Inflammatory macrophage treated with lipopolysaccharide for 4 hours (primary cell): Measurements from ENCODE around the gene SIRT4.

Experiments used
- DNase-seq: peaks from one replicate; pipeline ENCODE4 v3.0.0-alpha.2; 2020

SIRT4 gene

GRCh38 chr12:120339256-120339655 lies 37.1 kb downstream of the SIRT4 start:
- DNase-seq: no peak

DNA sequence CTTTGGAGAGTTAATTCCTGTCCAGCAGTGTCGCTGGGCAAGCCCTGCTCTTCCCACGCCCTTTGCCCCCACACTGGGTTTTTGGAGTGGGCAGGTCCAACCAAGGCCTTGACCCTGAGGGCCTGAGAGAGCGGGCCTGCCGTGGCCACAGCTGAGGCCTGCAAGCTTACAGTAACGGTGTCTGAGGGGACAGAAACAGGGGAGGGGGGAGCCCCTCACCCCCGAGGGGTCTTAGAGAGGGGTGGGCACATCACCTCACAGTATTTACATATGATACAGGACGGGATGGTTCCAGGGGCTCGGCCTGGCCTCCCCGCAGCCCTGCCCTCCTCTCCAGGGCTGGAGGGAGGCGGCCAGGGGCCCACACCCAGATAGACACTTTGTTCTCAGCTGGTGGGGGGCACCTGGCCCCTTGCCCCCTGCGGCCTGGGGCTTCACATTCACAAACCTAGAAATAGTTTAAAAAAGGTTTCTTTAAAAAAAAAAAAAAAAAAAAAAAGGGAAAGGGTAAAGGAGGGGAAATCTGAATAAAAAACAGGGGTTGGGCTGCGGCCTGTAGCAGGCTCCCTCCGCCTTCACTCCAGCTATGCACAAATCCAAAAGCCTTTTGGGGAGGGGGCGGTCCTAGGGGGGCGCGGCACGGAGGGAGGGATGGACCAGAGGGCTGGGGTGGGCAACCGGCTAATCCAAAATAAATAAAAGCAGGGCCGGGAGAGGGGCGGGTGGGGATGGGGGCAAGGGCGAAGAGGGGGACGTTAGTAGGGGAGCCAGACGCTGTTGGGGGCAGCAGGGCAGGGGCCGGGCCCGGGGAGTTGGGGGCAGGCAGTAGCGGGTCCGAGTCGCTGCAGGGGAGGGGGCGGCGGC lies 40.3 kb downstream of the SIRT4 start:
- no peak for DNase-seq

DNA sequence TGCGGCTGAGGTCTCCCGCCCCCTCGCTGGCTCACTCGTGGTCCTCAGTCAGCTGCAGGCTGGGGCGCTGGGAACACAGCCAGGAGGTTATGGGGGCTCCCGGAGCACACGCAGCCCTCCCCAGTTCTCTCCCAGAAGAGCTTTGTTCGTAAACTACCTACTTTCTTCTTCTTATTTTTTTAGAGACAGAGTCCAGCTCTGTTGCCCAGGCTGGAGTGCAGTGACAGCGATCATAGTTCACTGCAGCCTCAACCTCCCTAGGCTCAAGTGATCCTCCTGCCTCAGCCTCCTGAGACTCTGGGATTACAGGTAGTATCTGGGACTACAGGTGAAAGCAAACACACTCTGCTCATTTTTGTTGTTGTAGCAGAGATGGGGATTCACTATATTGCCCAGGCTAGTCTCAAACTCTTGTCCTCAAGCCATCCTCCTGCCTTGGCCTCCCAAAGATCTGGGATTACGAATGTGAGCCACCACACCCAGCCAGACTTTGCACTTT lies 41.0 kb downstream of the SIRT4 start:
- DNase-seq: no peak

- no peak for DNase-seq
Measured at GRCh38 chr12:120343692-120344091, 41.6 kb downstream of the SIRT4 start.

GRCh38 chr12:120346031-120346430 lies 43.9 kb downstream of the SIRT4 start:
- DNase-seq: no peak

- DNase-seq: no peak
Measured at GRCh38 chr12:120346681-120347080, 44.6 kb downstream of the SIRT4 start.

DNA sequence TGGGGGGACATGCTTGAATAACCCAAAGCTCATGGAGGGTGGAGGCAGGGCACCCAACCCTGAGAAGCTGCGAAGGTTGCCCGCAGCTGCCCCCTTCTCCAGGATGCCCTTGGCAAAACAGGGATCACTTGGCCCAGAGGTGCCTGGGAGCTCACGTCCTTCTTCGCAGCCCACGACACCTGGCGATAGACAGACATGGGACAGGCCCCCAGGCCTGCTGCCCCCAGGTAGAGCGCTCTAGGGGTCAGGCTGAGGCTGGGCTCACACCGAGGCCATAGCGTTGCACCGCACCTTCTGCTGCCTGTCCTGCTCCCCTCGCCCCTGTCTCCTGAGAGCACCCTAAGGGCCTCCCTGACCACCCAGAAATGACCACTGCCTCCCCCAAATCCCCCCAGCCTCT lies 45.6 kb downstream of the SIRT4 start:
- DNase-seq: no peak

DNA sequence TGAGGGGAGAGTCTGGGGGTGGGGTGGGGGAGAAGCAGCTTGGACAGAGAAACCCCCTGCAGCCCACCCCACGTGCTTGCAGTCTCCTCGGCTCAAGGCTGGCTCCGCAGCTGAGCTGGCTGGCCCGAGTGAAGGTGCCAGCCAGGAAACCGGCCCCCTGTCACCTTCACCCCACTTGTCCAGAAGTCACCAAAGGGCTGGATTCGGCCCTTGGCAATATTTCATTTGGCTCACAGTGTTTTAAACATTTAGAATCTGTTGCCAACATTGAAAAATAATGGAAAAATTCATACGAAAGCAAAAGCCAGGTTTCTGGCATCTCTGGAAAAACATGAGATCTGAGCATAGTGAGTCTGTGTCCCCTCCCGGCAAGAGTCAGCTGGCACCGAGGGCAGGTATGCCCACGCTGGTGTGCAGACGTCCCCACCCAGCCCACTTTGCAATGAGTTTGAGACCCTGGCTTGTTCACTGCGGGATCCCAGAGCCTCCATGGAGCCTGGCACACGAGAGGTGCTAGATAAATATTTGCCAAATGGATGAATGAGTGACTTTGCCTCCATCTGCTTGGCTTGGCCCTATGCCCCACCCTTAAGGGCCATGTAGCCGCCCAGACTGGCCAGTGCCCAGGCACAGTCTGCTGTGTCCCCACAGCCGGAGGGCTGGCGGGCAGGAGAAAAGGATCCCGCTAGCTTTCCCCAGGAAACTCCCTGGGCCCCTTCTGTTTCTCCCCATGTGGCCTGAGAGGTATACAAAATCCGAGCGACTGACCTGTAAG lies 48.6 kb downstream of the SIRT4 start:
- DNase-seq: no peak

GRCh38 chr12:120352117-120352516 lies 50.0 kb downstream of the SIRT4 start:
- DNase-seq: no peak

GRCh38 chr12:120353136-120353535 lies 51.0 kb downstream of the SIRT4 start:
- DNase-seq: no peak

DNA sequence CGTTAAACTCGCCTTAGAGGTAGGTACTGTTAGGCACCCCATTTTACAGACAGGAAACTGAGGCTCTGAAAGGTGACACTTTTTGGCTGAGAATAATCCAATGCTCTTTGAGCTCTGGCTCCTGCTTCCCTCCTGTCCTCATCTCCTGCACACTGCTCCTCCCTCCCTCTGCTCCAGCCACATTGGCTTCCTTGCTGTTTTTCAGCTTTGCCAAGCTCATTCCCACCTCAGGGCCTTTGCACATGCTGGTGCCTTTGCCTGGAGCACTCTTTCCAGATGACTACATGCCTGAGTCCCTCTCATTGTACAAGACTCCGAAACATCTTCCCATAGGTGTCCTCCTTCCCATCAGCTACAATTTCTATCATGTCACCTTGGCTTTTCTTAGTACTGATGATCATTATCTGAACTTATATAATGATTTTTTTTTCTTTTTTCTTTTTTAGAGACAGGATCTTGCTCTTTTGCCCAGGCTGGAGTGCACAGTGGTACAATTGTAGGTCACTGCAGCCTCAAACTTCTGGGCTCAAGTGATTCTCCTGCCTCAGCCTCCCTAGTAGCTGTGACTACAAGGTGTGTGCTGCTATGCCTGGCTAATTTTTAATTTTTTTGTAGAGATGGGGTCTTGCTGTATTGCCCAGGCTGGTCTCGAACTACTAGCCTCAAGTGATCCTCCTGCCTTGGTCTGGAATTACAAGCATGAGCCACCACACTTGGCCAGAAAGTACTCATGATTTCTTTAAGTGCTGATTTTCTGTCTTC lies 51.6 kb downstream of the SIRT4 start:
- DNase-seq: no peak

DNA sequence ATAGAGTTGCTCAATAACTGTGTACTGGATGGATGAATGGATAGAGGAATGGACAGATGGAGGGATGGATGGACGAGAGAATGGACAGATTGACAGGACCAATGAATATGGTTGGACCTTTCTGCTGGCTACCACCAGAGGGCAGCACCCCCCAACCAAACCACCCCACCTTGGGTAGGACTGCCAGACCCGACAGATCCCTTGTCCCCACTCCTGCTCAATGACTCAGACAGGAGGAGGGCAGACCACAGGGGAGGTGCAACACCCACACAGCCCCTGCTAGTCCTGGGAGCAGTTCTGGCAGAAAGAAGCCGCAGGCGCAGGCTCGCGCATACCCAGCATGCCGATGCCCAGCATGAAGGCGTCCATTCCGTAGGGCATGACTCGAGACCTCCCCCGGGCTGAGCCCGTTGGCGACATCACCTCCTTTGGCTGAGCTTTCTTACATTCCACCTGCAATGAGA lies 54.5 kb downstream of the SIRT4 start:
- DNase-seq: peak; percentile 54

DNA sequence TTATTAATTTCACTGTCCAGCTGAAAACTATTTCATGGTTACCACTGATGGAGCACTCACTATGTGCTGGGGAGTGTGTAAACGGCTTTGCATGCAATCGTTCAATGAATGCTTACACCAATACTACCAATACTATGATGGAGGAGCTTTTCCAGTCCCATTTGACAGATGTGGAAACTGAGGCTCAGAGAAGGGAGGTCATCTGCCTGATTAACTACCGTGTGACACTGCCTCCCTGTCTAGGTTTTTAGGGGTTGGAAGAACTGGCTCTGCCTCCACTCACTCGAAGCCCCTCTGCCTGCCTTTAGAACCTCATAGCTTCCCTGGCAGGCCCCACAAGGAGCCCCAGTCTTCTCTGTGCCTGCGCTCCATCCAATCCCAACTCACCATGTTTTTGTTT lies 55.0 kb downstream of the SIRT4 start:
- DNase-seq: no peak

DNA sequence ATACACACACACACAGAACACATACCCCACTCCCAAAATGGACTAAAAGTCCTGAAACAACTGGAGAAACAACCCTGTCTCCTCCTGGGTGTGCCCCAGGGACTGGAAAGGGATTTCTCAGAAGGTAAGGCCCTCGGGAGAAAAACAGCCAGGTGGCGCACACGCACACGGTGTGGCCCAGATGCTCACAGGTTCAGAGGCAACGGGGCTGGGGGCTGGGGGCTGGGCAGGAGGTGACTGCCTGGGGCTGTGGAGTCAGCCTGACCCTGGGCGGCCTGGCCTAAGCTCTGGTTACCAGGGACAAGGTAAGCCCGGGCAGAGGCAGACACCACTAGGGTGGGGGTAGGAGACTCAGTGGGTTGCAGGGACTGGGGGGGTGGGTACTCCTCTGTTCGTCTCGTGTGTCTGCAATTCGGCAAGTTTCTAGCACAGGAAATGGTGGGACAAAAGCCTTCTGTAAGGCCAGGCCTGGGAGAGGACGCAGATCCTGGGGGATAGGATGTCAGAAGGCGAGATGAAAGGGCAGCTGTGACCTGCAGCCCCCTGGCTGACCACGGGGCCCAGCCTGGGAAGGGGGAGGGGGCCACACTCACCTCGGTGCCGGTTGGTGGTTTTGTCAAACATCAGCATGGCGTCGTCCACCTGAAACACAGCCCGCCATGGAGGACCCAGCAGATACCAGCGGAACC lies 56.4 kb downstream of the SIRT4 start:
- DNase-seq: no peak

DNA sequence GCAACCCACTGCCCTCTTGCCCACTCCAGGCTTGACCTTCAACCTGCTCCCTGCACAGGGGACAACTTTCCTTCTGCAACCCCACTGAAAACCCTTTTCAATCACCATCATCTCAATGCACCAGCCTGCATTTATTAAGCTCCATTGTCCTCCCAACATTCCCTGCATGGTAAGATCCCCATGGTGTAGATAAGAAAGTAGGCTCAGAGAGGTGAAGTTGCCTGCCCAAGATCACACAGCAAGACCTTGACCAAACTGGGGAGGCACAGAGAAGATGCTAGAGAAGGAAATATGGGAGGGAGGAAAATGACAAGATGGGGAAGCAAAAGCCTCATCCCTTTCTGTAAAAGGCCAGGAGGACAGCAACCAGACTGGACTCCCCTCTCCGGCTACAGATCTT lies 57.0 kb downstream of the SIRT4 start:
- DNase-seq: no peak

- DNase-seq: no peak
Measured at GRCh38 chr12:120361506-120362208, 59.5 kb downstream of the SIRT4 start.
